Stimulated activated CD8-positive, alpha-beta memory T cell treated with anti-CD3 and anti-CD28 coated beads, Interleukin-4, amount 100 ng/mL, for 24 hours (primary cell): ENCODE results near the gene TSPAN7.

ENCODE experiments used
- DNase-seq: peaks from one replicate; pipeline ENCODE4 v3.0.0-alpha.2; 2020; ENCODE audit warnings: low read depth

Gene TSPAN7

DNA sequence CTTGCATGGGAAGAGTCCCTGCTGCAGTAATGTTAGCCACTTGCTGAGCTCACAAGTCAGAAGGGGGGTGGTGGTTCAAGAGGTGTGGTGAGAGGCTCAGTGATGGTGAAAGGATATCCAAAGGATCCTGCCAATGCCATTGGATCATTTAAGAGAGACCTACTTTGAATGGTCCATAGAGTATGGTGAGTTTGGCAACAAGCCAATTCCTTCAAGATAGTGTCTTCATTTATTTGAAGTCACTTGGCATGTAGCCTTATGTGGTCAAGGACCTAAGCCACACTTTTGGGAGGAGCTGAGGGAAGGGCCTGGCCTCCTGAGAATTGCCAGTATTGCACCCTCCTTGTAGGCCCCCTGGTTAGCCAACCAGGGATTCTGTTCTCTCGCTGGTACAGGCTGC lies 87.9 kb downstream of the TSPAN7 start:
- no peak for DNase-seq

DNA sequence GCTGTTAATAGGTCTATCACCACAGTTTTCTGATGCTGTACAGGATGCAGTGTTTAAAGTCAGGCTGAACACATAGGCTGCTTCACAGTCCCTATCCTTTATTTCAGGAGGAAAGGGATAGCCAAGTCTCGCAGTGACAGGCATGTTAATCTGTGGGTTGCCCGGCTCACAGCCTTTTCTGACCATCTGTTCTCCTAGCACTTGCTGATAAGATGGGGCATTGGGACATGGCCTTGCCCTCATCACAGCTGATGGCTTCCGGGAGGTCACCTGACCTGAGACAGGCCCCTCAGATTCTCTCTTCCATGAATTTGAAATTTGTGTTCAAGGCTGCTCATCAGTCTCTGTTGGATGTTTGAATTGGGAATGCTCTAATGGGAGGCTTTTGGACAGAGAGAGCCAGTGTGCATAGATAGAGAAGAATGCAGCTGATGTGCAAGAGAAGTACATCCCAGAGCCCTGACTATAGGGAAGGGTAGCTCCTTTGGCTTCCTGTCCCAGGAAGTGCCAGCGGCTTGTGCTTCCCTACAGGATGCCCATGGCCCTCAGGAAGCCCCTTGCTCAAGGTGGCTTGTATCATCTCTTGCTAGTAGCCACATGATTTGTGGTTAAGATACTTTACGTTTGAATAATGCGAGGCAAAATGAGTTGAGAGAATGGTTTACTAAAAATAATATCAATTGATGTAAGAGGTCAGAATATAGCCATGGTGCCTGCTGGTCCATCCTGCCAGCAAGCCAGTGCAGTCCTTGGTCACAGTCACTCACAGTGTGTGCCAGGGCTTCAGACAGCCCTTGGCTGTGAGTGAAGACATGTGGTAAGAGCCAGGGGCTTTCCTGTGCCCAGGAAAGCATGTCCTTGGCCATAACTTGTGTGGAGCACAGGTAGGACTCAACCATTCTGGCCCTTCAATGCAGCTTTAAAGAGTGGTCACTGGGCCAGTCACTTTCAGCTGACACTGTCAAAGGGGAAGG lies 88.6 kb downstream of the TSPAN7 start:
- DNase-seq = no peak

DNA sequence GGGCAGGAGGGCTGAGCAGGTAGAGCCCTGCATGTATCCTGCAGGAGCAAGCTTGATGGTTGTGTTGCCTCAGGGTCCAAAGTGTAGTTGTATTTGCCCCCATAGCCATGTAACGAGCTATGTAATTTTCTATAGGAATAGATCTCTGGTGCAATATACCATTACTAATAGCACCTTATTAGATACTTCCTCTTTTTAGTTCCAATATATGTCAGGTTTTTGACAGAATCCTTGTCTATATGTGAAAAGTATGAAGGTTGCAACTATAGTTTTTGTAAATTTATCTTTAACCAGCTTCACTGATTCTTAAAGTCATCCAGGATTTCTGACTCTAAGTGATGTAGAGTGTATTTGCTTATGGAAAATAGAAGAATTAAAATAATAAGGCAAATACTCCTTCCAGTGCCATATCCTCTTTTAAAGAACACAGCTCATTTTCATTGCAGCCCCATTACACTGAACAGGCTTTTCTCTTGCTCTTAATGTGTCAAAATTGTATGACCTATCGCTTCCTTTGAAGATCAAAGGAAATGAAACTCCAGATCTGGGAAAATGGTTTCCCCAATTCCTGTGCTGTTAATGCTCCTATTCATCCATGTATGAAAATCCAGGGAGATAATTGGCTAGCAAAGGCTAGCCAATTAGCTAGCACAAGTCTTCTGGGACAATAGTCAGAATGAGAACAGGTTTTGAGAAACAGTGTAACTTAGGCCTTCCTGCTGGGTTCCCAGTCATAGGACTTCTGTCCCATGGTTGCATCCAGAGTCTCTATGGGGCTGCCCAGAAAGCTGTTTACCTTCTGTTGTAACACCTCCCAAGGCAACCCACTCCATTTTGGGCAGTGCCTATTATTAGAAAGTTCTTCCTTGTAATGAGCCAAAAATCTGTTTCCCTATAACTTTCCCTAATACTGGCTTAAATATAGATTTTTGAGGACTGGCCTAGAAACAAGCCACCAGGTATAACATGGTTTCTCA lies 90.6 kb downstream of the TSPAN7 start:
- DNase-seq = no peak

DNA sequence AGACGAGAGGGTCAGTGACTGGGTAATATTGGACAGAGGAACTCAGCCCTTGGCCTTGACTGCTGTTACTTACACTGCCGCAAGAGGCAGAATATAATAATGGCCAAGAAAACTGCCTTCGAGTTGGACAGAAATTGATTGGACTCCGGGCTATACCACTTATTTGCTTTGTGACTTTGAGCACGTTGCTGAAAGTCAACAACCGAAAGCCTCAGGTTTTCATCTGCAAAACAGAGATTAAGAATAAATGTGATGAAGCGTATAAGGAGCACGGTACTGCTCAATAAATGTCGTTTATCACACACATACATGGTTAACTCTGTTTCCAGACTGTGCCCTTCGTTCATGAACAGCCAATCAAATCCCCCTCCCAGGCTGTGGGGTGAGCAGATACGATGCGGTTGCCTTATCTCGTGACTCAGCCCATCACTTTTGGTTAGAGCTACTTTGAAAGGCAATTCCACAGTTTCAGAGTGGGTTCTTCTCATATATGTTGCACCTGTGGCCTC lies 91.6 kb downstream of the TSPAN7 start:
- no peak for DNase-seq

DNA sequence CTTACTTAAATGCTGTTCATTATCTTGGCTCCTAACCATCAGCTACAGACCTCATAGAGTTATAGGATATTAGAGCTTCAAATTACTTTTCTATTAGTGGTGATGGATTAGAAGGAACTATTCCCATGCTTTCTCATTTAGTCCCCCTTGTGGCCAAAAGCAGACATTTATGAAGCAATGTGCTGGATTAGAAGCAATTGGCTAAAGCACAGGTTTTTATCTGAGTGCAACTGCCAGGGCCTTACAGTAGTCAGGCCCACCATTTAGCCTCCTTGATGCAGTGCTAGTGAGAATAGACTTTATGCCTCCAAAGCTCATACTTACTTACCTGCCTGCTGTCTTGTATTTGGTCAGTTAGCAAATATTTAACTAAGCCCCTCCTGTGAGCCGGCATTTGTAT lies 93.0 kb downstream of the TSPAN7 start:
- no peak for DNase-seq

DNA sequence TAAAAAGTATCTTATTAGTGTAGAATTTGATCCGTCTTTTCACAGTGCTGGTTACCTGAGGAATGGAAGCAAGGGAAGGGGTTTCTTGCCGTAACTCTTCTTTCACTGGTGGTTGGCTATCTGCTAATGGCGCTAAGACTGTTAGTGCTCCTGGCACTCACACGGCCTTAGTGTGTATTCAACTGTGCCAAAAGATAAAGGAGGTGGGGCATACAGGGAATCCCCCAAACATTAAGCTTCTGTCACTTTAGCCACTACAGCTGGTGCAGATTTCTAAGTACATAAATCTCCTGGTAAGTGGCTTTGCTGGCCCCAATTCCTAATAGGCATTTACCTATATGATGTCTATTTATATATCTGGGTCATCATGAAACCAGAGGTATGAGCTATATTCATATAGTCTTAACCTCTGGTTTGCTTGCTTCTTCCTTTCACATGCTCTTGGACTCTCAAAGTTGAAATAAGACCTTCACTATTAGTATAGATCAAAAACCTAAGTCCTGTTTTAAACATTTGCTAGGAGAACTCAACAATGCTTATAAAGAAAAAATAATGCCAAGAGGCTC lies 95.1 kb downstream of the TSPAN7 start:
- no peak for DNase-seq

DNA sequence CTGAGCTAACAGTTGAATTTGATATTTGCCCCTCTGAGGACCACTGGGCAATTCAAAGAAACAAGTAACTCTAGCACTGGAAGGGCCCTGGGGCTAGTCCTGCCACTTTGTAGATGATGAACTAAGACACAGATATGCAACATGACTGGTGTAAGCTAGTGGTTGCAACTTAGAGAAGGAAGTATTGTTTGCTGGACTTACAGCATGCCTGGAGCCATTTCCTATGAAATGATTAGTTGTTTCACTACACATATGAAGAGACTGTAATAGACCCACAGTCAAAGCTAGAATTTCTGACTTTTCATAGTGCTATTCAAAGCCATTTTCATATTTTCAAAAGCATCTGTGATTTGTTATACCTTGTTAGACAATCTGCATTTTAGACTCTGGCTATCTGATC lies 96.2 kb downstream of the TSPAN7 start:
- no peak for DNase-seq

DNA sequence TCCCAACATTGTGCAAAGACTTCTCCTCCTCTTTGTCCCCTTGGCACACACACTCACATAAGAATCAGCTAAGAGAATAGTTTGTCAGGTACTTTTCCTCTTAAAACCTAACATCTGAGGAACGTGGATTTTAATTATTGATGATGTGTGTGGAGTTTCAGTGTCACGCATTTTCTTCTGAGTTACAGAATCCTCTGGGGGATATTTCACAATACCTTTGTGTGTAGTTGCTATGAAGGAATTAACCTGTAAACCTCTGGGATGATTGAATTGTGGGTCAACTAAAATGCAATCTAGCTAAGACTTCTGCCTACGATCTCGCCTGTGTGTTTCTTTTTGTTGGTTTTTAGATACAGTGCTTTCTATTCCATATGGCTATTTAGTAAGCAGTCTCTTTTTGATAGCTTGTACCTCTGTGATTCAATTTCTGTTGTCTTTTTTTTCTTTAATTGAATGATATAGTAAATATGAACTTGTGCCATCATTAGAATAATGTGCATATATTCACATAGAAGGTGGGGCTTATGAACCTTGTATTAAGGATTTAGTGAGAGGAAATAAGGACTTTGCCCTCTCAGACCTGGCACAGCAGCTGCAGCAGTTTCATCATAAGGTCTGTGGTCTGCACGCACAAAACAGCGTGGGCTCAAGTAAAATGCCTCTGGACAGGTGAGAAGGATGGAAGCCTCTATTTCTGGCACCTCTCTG lies 99.2 kb downstream of the TSPAN7 start:
- DNase-seq = no peak

DNA sequence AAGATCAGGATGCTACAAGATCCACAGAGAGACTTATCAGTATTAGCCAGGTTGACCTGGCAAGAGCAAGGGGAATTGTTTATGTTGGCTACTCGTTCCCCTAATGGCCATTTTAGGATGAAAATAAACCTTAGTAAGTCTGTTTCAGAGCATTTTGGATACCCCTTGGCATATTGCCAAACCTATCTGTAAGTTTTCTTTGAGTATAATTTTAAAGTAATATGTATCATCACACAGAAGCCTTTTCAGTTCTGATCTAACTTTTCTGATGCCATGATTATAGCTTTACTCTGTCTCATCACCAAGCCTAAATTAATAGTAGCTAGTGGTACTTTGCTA lies 99.7 kb downstream of the TSPAN7 start:
- no peak for DNase-seq

DNA sequence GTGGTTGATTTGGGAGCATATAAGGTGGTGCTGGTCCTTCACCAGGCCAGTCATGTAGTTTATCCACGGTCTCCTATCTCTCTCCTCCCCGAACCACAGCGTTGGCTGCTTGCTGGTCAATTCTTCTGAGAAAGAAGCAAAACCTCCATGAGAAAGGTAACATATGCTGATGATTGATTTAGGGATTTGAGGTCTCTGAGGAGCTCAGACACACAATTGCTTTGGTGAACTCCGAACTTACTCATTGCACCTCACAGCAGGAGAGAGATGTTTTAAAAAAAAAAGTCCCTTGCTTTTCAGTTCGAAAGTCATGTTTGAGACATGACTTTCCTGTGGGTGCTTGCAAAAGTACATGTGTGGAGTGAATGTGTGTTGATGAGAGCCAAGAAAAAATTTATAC lies 100.2 kb downstream of the TSPAN7 start:
- no peak for DNase-seq

DNA sequence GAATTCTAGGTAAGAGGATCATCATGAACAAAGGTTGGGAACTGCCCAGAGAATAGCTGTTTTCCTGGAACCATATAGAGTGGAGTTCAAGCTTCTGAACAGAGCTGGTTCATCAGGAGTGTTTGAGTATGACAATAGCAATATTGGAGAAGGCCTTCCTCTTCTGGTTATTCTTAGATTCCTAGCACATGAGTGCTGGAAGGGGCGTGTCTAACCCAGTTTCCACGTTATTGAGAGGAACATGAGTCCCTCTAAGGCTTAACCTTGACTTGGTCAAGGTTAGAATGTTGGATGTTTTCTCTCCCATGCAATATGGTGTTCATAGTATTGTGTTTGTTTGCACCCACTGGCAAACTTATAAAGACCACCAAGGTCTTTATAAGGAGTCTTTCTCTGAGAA lies 101.3 kb downstream of the TSPAN7 start:
- DNase-seq = no peak

DNA sequence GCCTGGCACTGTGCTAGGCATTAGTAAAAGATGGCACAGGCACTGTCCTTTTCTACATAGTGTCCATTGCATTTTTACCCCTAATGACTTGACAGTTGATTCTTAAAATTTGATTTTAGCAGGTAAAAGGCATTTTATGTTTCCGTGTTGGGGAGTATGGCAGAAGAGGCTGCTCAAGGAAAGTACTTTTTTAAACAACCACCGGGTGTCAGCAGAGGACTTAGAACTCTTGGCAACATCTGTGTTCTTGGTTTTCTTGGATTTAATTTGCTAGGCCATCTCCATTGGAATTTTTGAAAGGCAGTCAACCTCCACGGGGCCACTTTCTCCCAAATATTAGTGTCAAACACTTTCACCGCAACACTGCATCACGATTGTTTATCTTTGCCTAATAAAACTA lies 102.9 kb downstream of the TSPAN7 start:
- no peak for DNase-seq

DNA sequence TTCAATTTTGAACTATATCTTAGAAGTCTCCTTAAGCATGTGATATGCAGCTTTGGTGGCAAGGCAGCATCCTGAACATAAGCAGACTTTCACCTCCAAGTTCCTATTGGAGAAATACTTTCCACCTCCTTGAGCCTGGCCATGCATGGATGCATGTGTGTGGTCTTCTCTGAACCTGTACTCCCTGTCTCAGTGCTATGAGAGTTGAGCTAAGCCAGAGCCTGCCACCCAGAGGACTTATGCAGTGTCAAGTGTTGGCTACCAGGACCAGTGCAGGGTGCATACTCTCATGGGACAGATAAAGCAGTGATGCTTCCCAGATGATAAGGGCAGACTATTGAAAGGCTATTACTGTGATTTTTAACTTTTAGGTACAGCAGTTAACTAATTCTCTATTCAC lies 105.6 kb downstream of the TSPAN7 start:
- DNase-seq = no peak

DNA sequence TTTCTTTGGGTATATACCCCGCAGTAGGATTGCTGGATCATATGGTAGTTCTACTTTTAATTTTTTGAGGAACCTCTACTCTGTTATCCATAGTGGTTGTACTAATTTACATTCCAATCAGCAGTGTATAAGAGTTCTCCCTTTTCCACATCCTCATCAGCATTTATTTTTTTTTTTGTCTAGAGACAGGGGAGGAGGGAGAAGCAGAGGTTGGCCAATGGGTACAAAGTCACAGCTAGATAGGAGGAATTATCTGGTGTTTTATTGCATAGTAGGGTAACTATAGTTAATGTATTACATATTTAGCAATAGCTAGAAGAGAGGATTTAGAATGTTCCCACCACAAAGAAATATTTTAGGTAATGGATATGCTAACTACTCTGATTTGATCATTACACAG lies 107.4 kb downstream of the TSPAN7 start:
- no peak for DNase-seq

DNA sequence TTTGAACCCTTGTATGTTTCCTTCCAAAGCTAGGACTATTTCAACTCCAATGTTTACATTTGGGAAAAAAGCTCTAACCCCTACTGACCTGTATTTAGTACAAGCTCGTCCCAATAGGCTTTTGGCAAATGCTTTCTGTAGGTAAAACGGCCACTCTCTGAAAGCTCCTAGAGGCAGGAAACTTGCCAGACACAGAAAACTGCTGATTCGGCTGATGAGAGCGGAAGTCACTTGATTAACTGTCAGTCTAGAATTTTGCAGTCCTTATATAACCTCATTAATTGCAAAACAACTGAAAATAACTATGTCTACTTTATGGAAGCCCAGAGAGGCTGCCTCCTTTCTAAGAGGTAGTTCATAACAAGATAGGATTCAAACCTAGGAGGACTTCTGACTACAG lies 108.1 kb downstream of the TSPAN7 start:
- no peak for DNase-seq

DNA sequence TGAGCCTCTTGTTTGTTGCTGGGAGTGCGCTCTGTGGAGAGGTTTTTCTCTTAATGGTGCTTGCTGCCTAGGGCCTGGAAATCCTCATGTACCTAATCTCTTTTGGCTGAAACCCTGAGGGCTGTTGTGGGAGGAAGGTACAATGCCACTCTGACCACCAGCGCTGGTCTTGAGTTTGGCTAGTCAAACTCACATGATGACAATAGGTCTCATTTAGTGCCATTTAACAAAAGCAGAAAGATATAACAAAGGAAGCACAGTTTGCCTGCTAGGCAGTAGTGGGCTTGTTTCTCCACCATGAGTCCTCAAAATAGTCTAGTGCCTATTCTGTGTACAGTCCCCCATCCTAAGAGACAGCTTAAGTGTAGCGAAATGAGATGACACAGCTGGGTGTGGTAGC lies 111.3 kb downstream of the TSPAN7 start:
- no peak for DNase-seq

DNA sequence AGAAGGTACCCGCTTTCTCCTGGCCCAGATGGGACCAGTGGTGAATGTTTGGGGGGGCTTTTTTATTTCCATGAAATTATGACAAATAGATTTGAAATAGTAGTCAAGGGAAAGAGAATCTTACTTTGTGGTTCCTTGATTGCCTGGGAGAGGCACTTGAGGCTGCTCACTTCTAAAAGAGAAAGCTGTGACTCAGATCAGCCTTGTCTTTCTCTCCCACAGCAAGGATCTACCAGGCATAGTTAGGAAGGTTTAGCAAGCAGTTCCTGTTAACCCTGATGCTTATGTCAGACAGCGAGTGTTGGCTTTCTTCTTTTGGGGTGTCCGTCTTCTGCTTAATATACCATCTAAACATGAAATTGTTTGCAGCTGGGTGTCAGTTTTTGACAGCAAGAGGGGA lies 114.5 kb downstream of the TSPAN7 start:
- no peak for DNase-seq

DNA sequence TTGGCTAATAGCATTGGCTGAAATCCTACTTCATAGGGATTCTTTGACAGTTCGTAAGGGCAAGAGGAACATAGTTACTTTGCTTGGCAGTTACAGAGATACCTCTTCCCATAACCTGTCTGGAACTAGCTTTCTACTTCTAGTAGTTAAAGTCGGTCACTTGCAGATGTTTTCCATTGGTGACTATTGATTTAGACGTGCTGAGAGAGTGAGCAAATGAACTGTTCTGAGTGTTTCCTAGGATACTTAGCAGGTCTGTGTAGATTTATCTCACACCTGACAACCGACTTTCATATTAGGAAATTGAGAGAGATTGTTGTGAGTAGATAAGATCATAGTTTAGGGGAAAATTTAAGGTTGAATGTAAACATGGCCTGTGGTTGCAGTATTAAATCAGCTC lies 116.8 kb downstream of the TSPAN7 start:
- DNase-seq = no peak

DNA sequence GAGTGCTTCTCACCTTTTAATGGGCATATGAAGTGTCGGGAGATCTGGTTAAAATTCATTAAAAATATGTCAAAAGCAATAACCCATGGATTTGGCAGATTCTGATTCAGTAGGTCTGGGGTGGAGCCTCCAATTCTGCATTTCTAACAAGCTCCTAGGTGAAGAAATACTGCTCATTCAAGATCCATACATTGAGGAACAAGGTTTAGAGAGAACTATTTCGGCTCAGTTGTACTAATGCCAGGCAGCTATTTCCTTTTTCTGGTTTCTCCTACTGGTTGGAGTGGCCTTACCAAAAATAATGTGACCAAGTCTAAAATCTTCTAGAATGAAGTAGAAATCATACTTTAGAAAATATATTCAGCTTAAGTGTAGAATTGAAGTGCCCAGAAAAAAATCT lies 117.5 kb downstream of the TSPAN7 start:
- no peak for DNase-seq

DNA sequence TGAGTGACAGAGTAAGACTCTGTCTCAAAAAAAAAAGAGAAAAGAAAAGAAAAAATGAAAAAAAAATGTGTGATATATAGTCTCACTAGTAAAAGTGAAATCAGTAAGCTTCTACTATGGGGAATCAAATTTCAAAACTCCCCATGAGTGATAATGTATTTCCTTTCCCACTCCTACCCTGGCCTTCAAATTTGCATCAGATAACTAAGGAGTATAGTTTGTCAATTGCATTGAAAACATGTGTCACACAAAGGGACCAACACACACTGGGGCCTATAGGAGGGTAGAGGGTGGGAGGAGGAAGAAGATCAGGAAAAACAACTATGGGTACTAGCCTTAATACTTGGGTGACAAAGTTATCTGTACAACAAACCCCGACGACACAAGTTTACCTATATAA lies 118.4 kb downstream of the TSPAN7 start:
- DNase-seq = no peak

DNA sequence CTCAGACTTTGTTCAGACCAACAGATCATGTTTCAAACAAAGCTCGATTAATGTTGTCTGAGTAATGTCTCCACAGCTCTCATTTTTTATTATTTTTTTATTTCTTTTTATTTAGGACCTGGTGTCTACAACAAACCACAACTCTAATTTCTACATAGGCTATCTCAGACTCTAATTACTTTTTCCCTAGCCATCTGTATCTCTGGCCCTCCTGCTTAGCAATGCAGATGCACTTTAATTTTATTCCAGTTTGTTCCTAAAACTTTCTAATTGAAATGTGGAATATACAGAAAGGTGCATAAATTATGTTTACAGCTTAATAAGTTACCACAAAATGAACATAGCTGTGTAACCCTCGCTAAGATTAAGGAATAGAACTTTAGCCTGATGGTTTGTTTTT lies 120.8 kb downstream of the TSPAN7 start:
- DNase-seq = no peak

DNA sequence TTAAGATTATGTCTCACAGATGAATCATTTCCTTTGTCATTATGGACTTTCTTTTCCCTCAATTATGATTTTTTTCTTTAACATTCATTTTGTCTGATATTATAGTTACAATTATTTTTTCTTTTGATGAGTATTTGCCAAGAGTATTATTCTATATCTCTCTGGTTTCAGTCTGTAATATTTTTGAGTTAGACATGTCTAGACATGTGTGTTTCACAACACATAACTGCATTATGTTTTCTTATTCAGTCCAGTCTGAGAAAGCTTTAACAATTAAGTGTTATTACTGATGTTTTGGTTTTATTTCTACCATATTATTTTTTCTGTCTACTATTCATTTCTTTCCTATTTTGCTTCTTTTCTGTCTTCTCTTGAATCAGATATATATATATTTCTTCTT lies 131.6 kb downstream of the TSPAN7 start:
- DNase-seq = no peak
